Measurements from ENCODE around the gene ZDHHC13.

GRCh38 chr11:19083166-19083565, 33.8 kb upstream of the ZDHHC13 start:
- TF ChIP-seq CTCF (IDR thresholded peaks at IDR 0.05) = no peak
- TF ChIP-seq POLR2A (IDR thresholded peaks at IDR 0.05) = no peak
